ENCODE data around the gene PDE6H. TPM values are rescaled to one million over a fixed set of nuclear protein-coding genes. Genes with fewer than 3 reads are reported as not detected.
A peak's percentile ranks its signal among the peaks of the same experiment; 100 is the strongest.

The PDE6H gene
- polyA plus RNA-seq, 1 donor, result not detected

- WGBS (ENCODE audit: insufficient coverage, low lambda C conversion rate), result 80% methylated on average over 1 of the region's 1 CpG
- no peak for DNase-seq
- H3K36me3 ChIP-seq (ENCODE audit: control insufficient read depth, insufficient read depth, low read length), result no peaks in the 10 kb centered on the region
- no peaks in the 10 kb centered on the region for H3K4me1 ChIP-seq (ENCODE audit: control insufficient read depth, insufficient read depth, low read length)
- no peak overlapping the region for H3K4me3 ChIP-seq (ENCODE audit: low read length)
- no peak overlapping the region for H3K27ac ChIP-seq (ENCODE audit: low read length)
- no peaks in the 10 kb centered on the region for H3K27me3 ChIP-seq (ENCODE audit: control insufficient read depth, insufficient read depth, low read length)
- no peaks in the 10 kb centered on the region for H3K9me3 ChIP-seq (ENCODE audit: control insufficient read depth, low read depth, low read length)
Measured at GRCh38 chr12:14984766-14985285, 12.0 kb downstream of the PDE6H start.

GRCh38 chr12:14986449-14986848, 13.6 kb downstream of the PDE6H start:
- Histone ChIP-seq H3K27me3 (ENCODE audit: control insufficient read depth, insufficient read depth, low read length) (no peaks in the 10 kb centered on the region), H3K36me3 (ENCODE audit: control insufficient read depth, insufficient read depth, low read length) (no peaks in the 10 kb centered on the region), H3K4me3 (ENCODE audit: low read length) (no peak overlapping the region), H3K9me3 (ENCODE audit: control insufficient read depth, low read depth, low read length) (no peaks in the 10 kb centered on the region), H3K4me1 (ENCODE audit: control insufficient read depth, insufficient read depth, low read length) (no peaks in the 10 kb centered on the region), H3K27ac (ENCODE audit: low read length) (no peak overlapping the region)
- whole genome bisulfite sequencing (ENCODE audit: insufficient coverage, low lambda C conversion rate), result 90% methylated on average over 2 of the region's 4 CpGs
- no peak for DNase-seq

GRCh38 chr12:14988035-14988434, 15.2 kb downstream of the PDE6H start:
- Histone ChIP-seq H3K27ac (ENCODE audit: low read length) (no peak overlapping the region), H3K27me3 (ENCODE audit: control insufficient read depth, insufficient read depth, low read length) (no peaks in the 10 kb centered on the region), H3K9me3 (ENCODE audit: control insufficient read depth, low read depth, low read length) (no peaks in the 10 kb centered on the region), H3K4me3 (ENCODE audit: low read length) (no peak overlapping the region), H3K36me3 (ENCODE audit: control insufficient read depth, insufficient read depth, low read length) (no peaks in the 10 kb centered on the region), H3K4me1 (ENCODE audit: control insufficient read depth, insufficient read depth, low read length) (no peaks in the 10 kb centered on the region)
- no CpG with 5 or more reads among the region's 3 CpGs for WGBS (ENCODE audit: insufficient coverage, low lambda C conversion rate)
- DNase-seq, result no peak

- WGBS (ENCODE audit: insufficient coverage, low lambda C conversion rate), result no CpG with 5 or more reads among the region's 1 CpG
- no peak for DNase-seq
Measured at GRCh38 chr12:14989790-14990189, 16.9 kb downstream of the PDE6H start.

GRCh38 chr12:14991069-14991468, 18.2 kb downstream of the PDE6H start:
- H3K36me3 ChIP-seq (ENCODE audit: control insufficient read depth, insufficient read depth, low read length), result no peaks in the 10 kb centered on the region
- DNase-seq, result no peak
- H3K27ac ChIP-seq (ENCODE audit: low read length), result no peak overlapping the region
- H3K4me1 ChIP-seq (ENCODE audit: control insufficient read depth, insufficient read depth, low read length), result no peaks in the 10 kb centered on the region
- no peaks in the 10 kb centered on the region for H3K9me3 ChIP-seq (ENCODE audit: control insufficient read depth, low read depth, low read length)
- no peaks in the 10 kb centered on the region for H3K27me3 ChIP-seq (ENCODE audit: control insufficient read depth, insufficient read depth, low read length)
- H3K4me3 ChIP-seq (ENCODE audit: low read length), result no peak overlapping the region

More at GRCh38 chr12:14989790-14990189, 16.9 kb downstream of the PDE6H start:
- H3K27ac ChIP-seq (ENCODE audit: low read length), result no peak overlapping the region
- H3K4me1 ChIP-seq (ENCODE audit: control insufficient read depth, insufficient read depth, low read length), result no peaks in the 10 kb centered on the region
- H3K27me3 ChIP-seq (ENCODE audit: control insufficient read depth, insufficient read depth, low read length), result no peaks in the 10 kb centered on the region
- H3K36me3 ChIP-seq (ENCODE audit: control insufficient read depth, insufficient read depth, low read length), result no peaks in the 10 kb centered on the region
- no peak overlapping the region for H3K4me3 ChIP-seq (ENCODE audit: low read length)
- no peaks in the 10 kb centered on the region for H3K9me3 ChIP-seq (ENCODE audit: control insufficient read depth, low read depth, low read length)

GRCh38 chr12:14992673-14993072, 19.8 kb downstream of the PDE6H start:
- WGBS (ENCODE audit: insufficient coverage, low lambda C conversion rate), result no CpG with 5 or more reads among the region's 3 CpGs
- Histone ChIP-seq H3K4me1 (ENCODE audit: control insufficient read depth, insufficient read depth, low read length) (no peaks in the 10 kb centered on the region), H3K9me3 (ENCODE audit: control insufficient read depth, low read depth, low read length) (no peaks in the 10 kb centered on the region), H3K36me3 (ENCODE audit: control insufficient read depth, insufficient read depth, low read length) (no peaks in the 10 kb centered on the region), H3K4me3 (ENCODE audit: low read length) (no peak overlapping the region), H3K27ac (ENCODE audit: low read length) (no peak overlapping the region), H3K27me3 (ENCODE audit: control insufficient read depth, insufficient read depth, low read length) (no peaks in the 10 kb centered on the region)
- DNase-seq, result no peak

- Histone ChIP-seq H3K4me3 (ENCODE audit: low read length) (no peak overlapping the region), H3K9me3 (ENCODE audit: control insufficient read depth, low read depth, low read length) (no peaks in the 10 kb centered on the region), H3K4me1 (ENCODE audit: control insufficient read depth, insufficient read depth, low read length) (no peaks in the 10 kb centered on the region), H3K27ac (ENCODE audit: low read length) (no peak overlapping the region), H3K27me3 (ENCODE audit: control insufficient read depth, insufficient read depth, low read length) (no peaks in the 10 kb centered on the region), H3K36me3 (ENCODE audit: control insufficient read depth, insufficient read depth, low read length) (no peaks in the 10 kb centered on the region)
- 58% methylated on average over 3 of the region's 5 CpGs for WGBS (ENCODE audit: insufficient coverage, low lambda C conversion rate)
- DNase-seq, result no peak
Measured at GRCh38 chr12:14993117-14993516, 20.3 kb downstream of the PDE6H start.

GRCh38 chr12:14993537-14994266, 20.9 kb downstream of the PDE6H start:
- no peaks in the 10 kb centered on the region for H3K4me1 ChIP-seq (ENCODE audit: control insufficient read depth, insufficient read depth, low read length)
- no peak for DNase-seq
- H3K27me3 ChIP-seq (ENCODE audit: control insufficient read depth, insufficient read depth, low read length), result no peaks in the 10 kb centered on the region
- H3K36me3 ChIP-seq (ENCODE audit: control insufficient read depth, insufficient read depth, low read length), result no peaks in the 10 kb centered on the region
- no peaks in the 10 kb centered on the region for H3K9me3 ChIP-seq (ENCODE audit: control insufficient read depth, low read depth, low read length)
- H3K4me3 ChIP-seq (ENCODE audit: low read length), result no peak overlapping the region
- H3K27ac ChIP-seq (ENCODE audit: low read length), result no peak overlapping the region
- no CpG with 5 or more reads among the region's 4 CpGs for WGBS (ENCODE audit: insufficient coverage, low lambda C conversion rate)

GRCh38 chr12:14994610-14995009, 21.8 kb downstream of the PDE6H start:
- H3K4me1 ChIP-seq (ENCODE audit: control insufficient read depth, insufficient read depth, low read length), result no peaks in the 10 kb centered on the region
- WGBS (ENCODE audit: insufficient coverage, low lambda C conversion rate), result 60% methylated on average over 1 of the region's 3 CpGs

GRCh38 chr12:14995583-14996425, 23.0 kb downstream of the PDE6H start:
- Histone ChIP-seq H3K4me3 (ENCODE audit: low read length) (no peak overlapping the region), H3K27ac (ENCODE audit: low read length) (no peak overlapping the region), H3K36me3 (ENCODE audit: control insufficient read depth, insufficient read depth, low read length) (no peaks in the 10 kb centered on the region), H3K9me3 (ENCODE audit: control insufficient read depth, low read depth, low read length) (no peaks in the 10 kb centered on the region), H3K4me1 (ENCODE audit: control insufficient read depth, insufficient read depth, low read length) (no peaks in the 10 kb centered on the region), H3K27me3 (ENCODE audit: control insufficient read depth, insufficient read depth, low read length) (no peaks in the 10 kb centered on the region)
- peak; percentile 21 to 51 for DNase-seq
- WGBS (ENCODE audit: insufficient coverage, low lambda C conversion rate), result 88% methylated on average over 1 of the region's 3 CpGs

More at GRCh38 chr12:14994610-14995009, 21.8 kb downstream of the PDE6H start:
- Histone ChIP-seq H3K36me3 (ENCODE audit: control insufficient read depth, insufficient read depth, low read length) (no peaks in the 10 kb centered on the region), H3K4me3 (ENCODE audit: low read length) (no peak overlapping the region), H3K9me3 (ENCODE audit: control insufficient read depth, low read depth, low read length) (no peaks in the 10 kb centered on the region), H3K27me3 (ENCODE audit: control insufficient read depth, insufficient read depth, low read length) (no peaks in the 10 kb centered on the region), H3K27ac (ENCODE audit: low read length) (no peak overlapping the region)
- DNase-seq, result no peak

Measured in large intestine (tissue), 3 donors.